ENCODE results near the gene HAGHL.

GRCh38 chr16:718389-718788, 8.5 kb upstream of the HAGHL start:
- TF ChIP-seq, protein P1, sequence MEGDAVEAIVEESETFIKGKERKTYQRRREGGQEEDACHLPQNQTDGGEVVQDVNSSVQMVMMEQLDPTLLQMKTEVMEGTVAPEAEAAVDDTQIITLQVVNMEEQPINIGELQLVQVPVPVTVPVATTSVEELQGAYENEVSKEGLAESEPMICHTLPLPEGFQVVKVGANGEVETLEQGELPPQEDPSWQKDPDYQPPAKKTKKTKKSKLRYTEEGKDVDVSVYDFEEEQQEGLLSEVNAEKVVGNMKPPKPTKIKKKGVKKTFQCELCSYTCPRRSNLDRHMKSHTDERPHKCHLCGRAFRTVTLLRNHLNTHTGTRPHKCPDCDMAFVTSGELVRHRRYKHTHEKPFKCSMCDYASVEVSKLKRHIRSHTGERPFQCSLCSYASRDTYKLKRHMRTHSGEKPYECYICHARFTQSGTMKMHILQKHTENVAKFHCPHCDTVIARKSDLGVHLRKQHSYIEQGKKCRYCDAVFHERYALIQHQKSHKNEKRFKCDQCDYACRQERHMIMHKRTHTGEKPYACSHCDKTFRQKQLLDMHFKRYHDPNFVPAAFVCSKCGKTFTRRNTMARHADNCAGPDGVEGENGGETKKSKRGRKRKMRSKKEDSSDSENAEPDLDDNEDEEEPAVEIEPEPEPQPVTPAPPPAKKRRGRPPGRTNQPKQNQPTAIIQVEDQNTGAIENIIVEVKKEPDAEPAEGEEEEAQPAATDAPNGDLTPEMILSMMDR (IDR thresholded peaks at IDR 0.05) = no peak
- TF ChIP-seq POLR2A (IDR thresholded peaks at IDR 0.05) = no peak
